OCI-LY7 (cell line): ENCODE data around the gene RBM28.

ENCODE experiments used
- EZH2phosphoT487 ChIP-seq: fragments of 200-600 bp; sonication (generic); IDR thresholded peaks from 2 replicates; pipeline ENCODE4 v1.6.1; 2018; ENCODE audit warnings: low read depth, borderline replicate concordance, mild to moderate bottlenecking, mixed run types, antibody characterized with exemption, low read length, moderate library complexity, mixed read lengths
- TF ChIP-seq, protein P1 (sequence below): fragments of 200-600 bp; sonication (generic); conservative IDR thresholded peaks from 2 replicates; pipeline ENCODE4 v1.5.1; 2014; ENCODE audit warnings: mild to moderate bottlenecking, antibody characterized with exemption, low read length, moderate library complexity, mixed read lengths

GRCh38 chr7:128265906-128266300 lies 77.8 kb downstream of the RBM28 start:
- TF ChIP-seq, protein P1, sequence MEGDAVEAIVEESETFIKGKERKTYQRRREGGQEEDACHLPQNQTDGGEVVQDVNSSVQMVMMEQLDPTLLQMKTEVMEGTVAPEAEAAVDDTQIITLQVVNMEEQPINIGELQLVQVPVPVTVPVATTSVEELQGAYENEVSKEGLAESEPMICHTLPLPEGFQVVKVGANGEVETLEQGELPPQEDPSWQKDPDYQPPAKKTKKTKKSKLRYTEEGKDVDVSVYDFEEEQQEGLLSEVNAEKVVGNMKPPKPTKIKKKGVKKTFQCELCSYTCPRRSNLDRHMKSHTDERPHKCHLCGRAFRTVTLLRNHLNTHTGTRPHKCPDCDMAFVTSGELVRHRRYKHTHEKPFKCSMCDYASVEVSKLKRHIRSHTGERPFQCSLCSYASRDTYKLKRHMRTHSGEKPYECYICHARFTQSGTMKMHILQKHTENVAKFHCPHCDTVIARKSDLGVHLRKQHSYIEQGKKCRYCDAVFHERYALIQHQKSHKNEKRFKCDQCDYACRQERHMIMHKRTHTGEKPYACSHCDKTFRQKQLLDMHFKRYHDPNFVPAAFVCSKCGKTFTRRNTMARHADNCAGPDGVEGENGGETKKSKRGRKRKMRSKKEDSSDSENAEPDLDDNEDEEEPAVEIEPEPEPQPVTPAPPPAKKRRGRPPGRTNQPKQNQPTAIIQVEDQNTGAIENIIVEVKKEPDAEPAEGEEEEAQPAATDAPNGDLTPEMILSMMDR: no peak
- TF ChIP-seq EZH2phosphoT487: no peak
